PC-3 (cell line): ENCODE measurements around the gene CYB5R3. TPM values are rescaled to one million over a fixed set of nuclear protein-coding genes. Genes with fewer than 3 reads are reported as not detected.
"Not testable (repeated sequence)": the region's sequence is repeated elsewhere in the genome, so short reads cannot be mapped to it uniquely, and the experiment has no call there.

Source experiments
- ATAC-seq: fragments of 200-7000 bp; cut with Tn5 transposase; 2 replicates; pipeline ENCODE4 v1.9.1; 2020; ENCODE audit warnings: mild to moderate bottlenecking, moderate library complexity
- BruUV-seq: library from RNA; stranded (reverse); fragments of 400-500 nt; replicated peaks from 2 replicates; lab custom pipeline; 2021; lab: Mats Ljungman, UMichigan
- CTCF ChIA-PET: fragments of 300-600 bp; sonication (Branson Sonifier 250); formaldehyde crosslinking; loops from one replicate; lab custom pipeline; 2022; ENCODE audit warnings: antibody characterized with exemption; lab: Charles Lee
- POLR2A ChIA-PET: fragments of 300-600 bp; sonication (Branson Sonifier 250); formaldehyde crosslinking; loops from one replicate; lab custom pipeline; 2022; ENCODE audit warnings: antibody characterized with exemption; ENCODE audit not compliant: unreplicated experiment; lab: Charles Lee
- DNase-seq: peaks from one replicate; pipeline ENCODE4 v3.0.0-alpha.2; 2015
- H2AFZ ChIP-seq: fragments of 300-600 bp; sonication (generic); 2 replicates; pipeline ENCODE4 v1.6.0; 2016; ENCODE audit warnings: antibody characterized with exemption, low read length
- H3F3A ChIP-seq: fragments of 300-600 bp; sonication (generic); one replicate; pipeline ENCODE4 v1.6.0; 2017; ENCODE audit warnings: antibody characterized with exemption, low read length, control low read depth, mild to moderate bottlenecking; ENCODE audit not compliant: unreplicated experiment
- H3K27ac ChIP-seq: fragments of 300-600 bp; sonication (generic); 2 replicates; pipeline ENCODE4 v1.5.1; 2016; ENCODE audit warnings: mild to moderate bottlenecking, low read length
- H3K27me3 ChIP-seq: fragments of 300-600 bp; sonication (generic); 2 replicates; pipeline ENCODE4 v1.6.1; 2016; ENCODE audit warnings: low read length, mixed read lengths
- H3K36me3 ChIP-seq: fragments of 300-600 bp; sonication (generic); 2 replicates; pipeline ENCODE4 v1.6.1; 2016; ENCODE audit warnings: low read depth, mixed run types, low read length, mixed read lengths
- H3K4me1 ChIP-seq: fragments of 300-600 bp; sonication (generic); 2 replicates; pipeline ENCODE4 v1.5.1; 2016; ENCODE audit warnings: low read length; ENCODE audit not compliant: insufficient read depth
- H3K4me2 ChIP-seq: fragments of 300-600 bp; sonication (generic); 2 replicates; pipeline ENCODE4 v1.6.0; 2016; ENCODE audit warnings: low read length
- H3K4me3 ChIP-seq: fragments of 300-600 bp; sonication (generic); 2 replicates; pipeline ENCODE4 v1.5.1; 2016; ENCODE audit warnings: mild to moderate bottlenecking, low read length, mixed read lengths
- H3K79me2 ChIP-seq: fragments of 300-600 bp; sonication (generic); 2 replicates; pipeline ENCODE4 v1.6.1; 2017; ENCODE audit warnings: low read length, mixed read lengths
- H3K9ac ChIP-seq: fragments of 300-600 bp; sonication (generic); 2 replicates; pipeline ENCODE4 v1.6.0; 2016; ENCODE audit warnings: mild to moderate bottlenecking, low read length
- H3K9me2 ChIP-seq: fragments of 300-600 bp; sonication (generic); replicated peaks from 2 replicates; pipeline ENCODE4 v1.6.1; 2016; ENCODE audit warnings: mixed run types, low read length, mixed read lengths
- H3K9me3 ChIP-seq: fragments of 300-600 bp; sonication (generic); 2 replicates; pipeline ENCODE4 v1.6.1; 2016; ENCODE audit warnings: low read length, mixed read lengths
- H4K20me1 ChIP-seq: fragments of 300-600 bp; sonication (generic); 2 replicates; pipeline ENCODE4 v1.6.1; 2016; ENCODE audit warnings: low read length, mixed read lengths
- intact Hi-C: fragments of 100-400 bp; cut with micrococcal nuclease; formaldehyde crosslinking; loops from 2 replicates; pipeline ENCODE4 v1.9.0; 2023
- total RNA-seq: library from RNA; depleted of rRNA; stranded (reverse); fragments of >200 nt; gene quantifications from 2 replicates; pipeline ENCODE4 v1.2.3, GENCODE V29; 2014; rRNA removed

CYB5R3 gene
- total RNA-seq, 1 experiment from 2014 or later = 73.3 TPM

DNA sequence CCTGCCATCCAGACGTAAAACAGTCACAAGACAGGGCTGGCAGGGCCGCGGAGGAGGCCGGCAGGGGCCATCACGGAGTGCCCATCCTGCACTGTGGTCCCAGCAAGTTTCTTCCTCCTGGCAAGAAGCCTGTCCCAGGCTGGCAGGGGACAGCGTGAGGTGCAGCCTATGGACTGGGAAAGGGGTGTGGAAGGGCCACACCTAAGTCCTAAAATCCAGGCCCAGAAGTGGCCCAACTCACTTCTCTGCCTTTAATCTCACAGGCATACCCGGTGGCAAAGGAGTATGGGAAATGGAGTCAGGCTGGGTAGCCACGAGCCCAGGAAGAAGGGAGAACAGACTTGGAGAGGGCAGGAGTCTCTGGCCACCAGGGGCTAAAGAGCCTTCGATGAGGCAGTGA is 78.6 kb downstream of the CYB5R3 start:
- H3F3A ChIP-seq, CTCF ChIA-PET, H3K4me1 ChIP-seq, ATAC-seq, H3K9ac ChIP-seq, H3K27me3 ChIP-seq, POLR2A ChIA-PET, H4K20me1 ChIP-seq, H3K4me3 ChIP-seq, H3K9me2 ChIP-seq, H3K9me3 ChIP-seq, H3K36me3 ChIP-seq, intact Hi-C loops, H2AFZ ChIP-seq, H3K4me2 ChIP-seq, BruUV-seq, H3K27ac ChIP-seq, H3K79me2 ChIP-seq, DNase-seq: not testable (repeated sequence)

DNA sequence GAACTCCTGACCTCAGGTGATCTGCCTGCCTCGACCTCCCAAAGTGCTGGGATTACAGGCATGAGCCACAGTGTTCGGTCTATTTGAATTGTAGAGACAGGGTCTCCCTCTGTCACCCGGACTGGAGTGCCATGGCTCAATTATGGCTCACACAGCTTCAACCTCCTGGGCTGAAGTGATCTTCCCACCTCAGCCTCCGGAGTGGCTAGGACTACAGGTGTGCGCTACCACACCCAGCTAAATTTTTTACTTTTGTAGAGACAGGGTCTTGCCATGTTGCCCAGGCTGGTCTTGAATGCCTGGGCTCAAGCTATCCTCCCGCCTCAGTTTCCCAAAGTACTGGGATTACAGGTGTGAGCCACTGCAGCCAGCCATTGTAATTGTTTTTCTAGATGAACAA is 81.2 kb downstream of the CYB5R3 start:
- H3K4me3 ChIP-seq, POLR2A ChIA-PET, CTCF ChIA-PET, H3K9ac ChIP-seq, H3K9me3 ChIP-seq, ATAC-seq, H4K20me1 ChIP-seq, H3K79me2 ChIP-seq, H3K36me3 ChIP-seq, BruUV-seq, H3F3A ChIP-seq, intact Hi-C loops, H3K4me1 ChIP-seq, H3K4me2 ChIP-seq, DNase-seq, H3K27me3 ChIP-seq, H2AFZ ChIP-seq, H3K9me2 ChIP-seq, H3K27ac ChIP-seq: not testable (repeated sequence)

Other genes with a start within 250 kb of the CYB5R3 start
- gene NFAM1, start 217.0 kb downstream of the CYB5R3 start, total RNA-seq = 0.11 TPM in 1 of 2 replicates, not detected in the other
- 50.2 and 71.9 TPM in 2 replicates for gene RRP7A, start 129.6 kb downstream of the CYB5R3 start, total RNA-seq
- gene SERHL2, start 95.4 kb downstream of the CYB5R3 start, total RNA-seq = 4.9 and 5.4 TPM in 2 replicates
- 32.4 and 47.2 TPM in 2 replicates for gene POLDIP3, start 34.5 kb downstream of the CYB5R3 start, total RNA-seq
- gene ATP5MGL, start 8.8 kb downstream of the CYB5R3 start, total RNA-seq = not detected in 2 replicates
- 0.63 and 3.2 TPM in 2 replicates for gene A4GALT, start 71.5 kb upstream of the CYB5R3 start, total RNA-seq
- 11.2 and 19.2 TPM in 2 replicates for gene ARFGAP3, start 207.9 kb upstream of the CYB5R3 start, total RNA-seq